Ishikawa (cell line): ENCODE data around the gene MYEOV.

Experiments
- CEBPB ChIP-seq: IDR thresholded peaks from 2 replicates; pipeline ENCODE4 v1.6.1; 2012
- CREB1 ChIP-seq: IDR thresholded peaks from 2 replicates; pipeline ENCODE4 v1.6.1; 2012; ENCODE audit warnings: low read depth
- EGR1 ChIP-seq: IDR thresholded peaks from 2 replicates; pipeline ENCODE4 v1.6.1; 2012
- EP300 ChIP-seq: IDR thresholded peaks from 2 replicates; pipeline ENCODE4 v1.6.1; 2012; ENCODE audit warnings: borderline replicate concordance
- FOXM1 ChIP-seq: IDR thresholded peaks from 2 replicates; pipeline ENCODE4 v1.6.1; 2012; ENCODE audit warnings: low read depth, borderline replicate concordance
- RAD21 ChIP-seq: IDR thresholded peaks from 2 replicates; pipeline ENCODE4 v1.6.1; 2012; ENCODE audit warnings: low read depth
- TAF1 ChIP-seq: IDR thresholded peaks from 2 replicates; pipeline ENCODE4 v1.6.1; 2012; ENCODE audit warnings: low read depth, mild to moderate bottlenecking
- TCF12 ChIP-seq: IDR thresholded peaks from 2 replicates; pipeline ENCODE4 v1.6.1; 2012; ENCODE audit warnings: low read depth
- YY1 ChIP-seq: IDR thresholded peaks from 2 replicates; pipeline ENCODE4 v1.6.1; 2012; ENCODE audit warnings: low read depth
- ZBTB7A ChIP-seq: IDR thresholded peaks from 2 replicates; pipeline ENCODE4 v1.6.1; 2012; ENCODE audit warnings: low read depth
- TF ChIP-seq, protein P1 (sequence below): IDR thresholded peaks from 2 replicates; pipeline ENCODE4 v1.6.1; 2012
- TF ChIP-seq, protein P2 (sequence below): IDR thresholded peaks from 2 replicates; pipeline ENCODE4 v1.6.1; 2012; ENCODE audit warnings: low read depth, mild to moderate bottlenecking

DNA sequence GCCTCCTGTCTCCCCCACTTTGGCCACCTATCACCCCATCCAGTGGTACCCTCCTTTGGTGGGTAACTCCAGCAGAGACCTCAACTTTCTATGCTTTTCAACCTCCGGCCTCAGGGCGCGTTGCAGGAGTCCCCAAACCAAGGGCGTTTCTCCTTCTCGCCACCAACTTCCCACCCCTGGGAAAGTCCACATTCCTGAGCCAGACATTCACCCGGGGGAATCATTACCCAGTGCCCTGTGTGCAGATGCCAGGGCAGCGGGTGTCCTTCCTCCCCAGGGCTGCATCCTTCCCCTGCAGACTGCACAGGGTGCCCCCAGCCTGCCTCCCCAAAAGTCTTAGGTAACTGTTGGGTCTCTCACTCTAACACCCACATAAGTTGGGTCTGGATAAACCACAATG, 26.4 kb downstream of the MYEOV start:
- TF ChIP-seq CEBPB (no peak), EP300 (no peak), RAD21 (no peak), EGR1 (no peak), ZBTB7A (no peak), TAF1 (no peak), YY1 (no peak), CREB1 (no peak), TCF12 (no peak), FOXM1 (no peak)
- TF ChIP-seq, protein P1, sequence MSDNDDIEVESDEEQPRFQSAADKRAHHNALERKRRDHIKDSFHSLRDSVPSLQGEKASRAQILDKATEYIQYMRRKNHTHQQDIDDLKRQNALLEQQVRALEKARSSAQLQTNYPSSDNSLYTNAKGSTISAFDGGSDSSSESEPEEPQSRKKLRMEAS, result no peak
- TF ChIP-seq, protein P2, sequence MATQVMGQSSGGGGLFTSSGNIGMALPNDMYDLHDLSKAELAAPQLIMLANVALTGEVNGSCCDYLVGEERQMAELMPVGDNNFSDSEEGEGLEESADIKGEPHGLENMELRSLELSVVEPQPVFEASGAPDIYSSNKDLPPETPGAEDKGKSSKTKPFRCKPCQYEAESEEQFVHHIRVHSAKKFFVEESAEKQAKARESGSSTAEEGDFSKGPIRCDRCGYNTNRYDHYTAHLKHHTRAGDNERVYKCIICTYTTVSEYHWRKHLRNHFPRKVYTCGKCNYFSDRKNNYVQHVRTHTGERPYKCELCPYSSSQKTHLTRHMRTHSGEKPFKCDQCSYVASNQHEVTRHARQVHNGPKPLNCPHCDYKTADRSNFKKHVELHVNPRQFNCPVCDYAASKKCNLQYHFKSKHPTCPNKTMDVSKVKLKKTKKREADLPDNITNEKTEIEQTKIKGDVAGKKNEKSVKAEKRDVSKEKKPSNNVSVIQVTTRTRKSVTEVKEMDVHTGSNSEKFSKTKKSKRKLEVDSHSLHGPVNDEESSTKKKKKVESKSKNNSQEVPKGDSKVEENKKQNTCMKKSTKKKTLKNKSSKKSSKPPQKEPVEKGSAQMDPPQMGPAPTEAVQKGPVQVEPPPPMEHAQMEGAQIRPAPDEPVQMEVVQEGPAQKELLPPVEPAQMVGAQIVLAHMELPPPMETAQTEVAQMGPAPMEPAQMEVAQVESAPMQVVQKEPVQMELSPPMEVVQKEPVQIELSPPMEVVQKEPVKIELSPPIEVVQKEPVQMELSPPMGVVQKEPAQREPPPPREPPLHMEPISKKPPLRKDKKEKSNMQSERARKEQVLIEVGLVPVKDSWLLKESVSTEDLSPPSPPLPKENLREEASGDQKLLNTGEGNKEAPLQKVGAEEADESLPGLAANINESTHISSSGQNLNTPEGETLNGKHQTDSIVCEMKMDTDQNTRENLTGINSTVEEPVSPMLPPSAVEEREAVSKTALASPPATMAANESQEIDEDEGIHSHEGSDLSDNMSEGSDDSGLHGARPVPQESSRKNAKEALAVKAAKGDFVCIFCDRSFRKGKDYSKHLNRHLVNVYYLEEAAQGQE, result no peak
